ENCODE data around the gene WWOX.

WWOX gene

GRCh38 chr16:78196502-78196901 is 97.0 kb downstream of the WWOX start:
- DNase-seq (ENCODE audit: extremely low read depth, insufficient read length) = no peak
- Histone ChIP-seq H3K36me3 (ENCODE audit: control insufficient read depth, insufficient read depth, low read length) (no peaks in the 10 kb centered on the region), H3K4me3 (replicated peaks; ENCODE audit: low read depth, low read length) (no peak overlapping the region), H3K27me3 (replicated peaks; ENCODE audit: control insufficient read depth, insufficient read depth, low read length) (no peaks in the 10 kb centered on the region)
- TF ChIP-seq CTCF (IDR thresholded peaks at IDR 0.05; ENCODE audit: insufficient read depth, low read length, poor library complexity, severe bottlenecking) = no peak

DNA sequence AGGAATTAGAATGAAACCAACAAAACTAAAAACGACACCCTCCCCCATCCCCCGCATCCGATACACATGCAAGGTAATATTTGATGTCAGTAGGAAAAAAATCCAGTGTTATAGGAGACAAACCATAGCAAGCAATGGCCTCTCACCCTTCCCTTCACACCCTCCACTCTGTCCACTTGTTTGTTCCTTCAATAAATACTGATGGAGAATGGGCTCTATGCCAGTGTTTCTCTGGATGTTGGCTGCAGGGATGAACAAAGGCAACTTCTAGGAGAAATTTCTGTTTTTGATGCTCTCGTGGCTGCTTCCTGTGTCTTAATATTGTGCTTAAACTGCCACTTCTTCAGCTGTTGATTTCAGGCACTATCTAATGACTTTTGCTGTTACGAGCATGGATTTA is 98.8 kb downstream of the WWOX start:
- Histone ChIP-seq H3K4me3 (replicated peaks; ENCODE audit: low read depth, low read length) (no peak overlapping the region), H3K27me3 (replicated peaks; ENCODE audit: control insufficient read depth, insufficient read depth, low read length) (no peaks in the 10 kb centered on the region), H3K36me3 (ENCODE audit: control insufficient read depth, insufficient read depth, low read length) (no peaks in the 10 kb centered on the region)
- TF ChIP-seq CTCF (IDR thresholded peaks at IDR 0.05; ENCODE audit: insufficient read depth, low read length, poor library complexity, severe bottlenecking) = no peak
- DNase-seq (ENCODE audit: extremely low read depth, insufficient read length) = no peak

- no peak overlapping the region for H3K4me3 ChIP-seq (replicated peaks; ENCODE audit: low read depth, low read length)
- H3K36me3 ChIP-seq (ENCODE audit: control insufficient read depth, insufficient read depth, low read length) = no peaks in the 10 kb centered on the region
- TF ChIP-seq CTCF (IDR thresholded peaks at IDR 0.05; ENCODE audit: insufficient read depth, low read length, poor library complexity, severe bottlenecking) = no peak
- no peak for DNase-seq (ENCODE audit: extremely low read depth, insufficient read length)
- no peaks in the 10 kb centered on the region for H3K27me3 ChIP-seq (replicated peaks; ENCODE audit: control insufficient read depth, insufficient read depth, low read length)
Measured at GRCh38 chr16:78199325-78200022, 100.0 kb downstream of the WWOX start.

GRCh38 chr16:78200023-78200389 is 100.6 kb downstream of the WWOX start:
- no peak for TF ChIP-seq CTCF (IDR thresholded peaks at IDR 0.05; ENCODE audit: insufficient read depth, low read length, poor library complexity, severe bottlenecking)
- Histone ChIP-seq H3K36me3 (ENCODE audit: control insufficient read depth, insufficient read depth, low read length) (no peaks in the 10 kb centered on the region), H3K4me3 (replicated peaks; ENCODE audit: low read depth, low read length) (no peak overlapping the region), H3K27me3 (replicated peaks; ENCODE audit: control insufficient read depth, insufficient read depth, low read length) (no peaks in the 10 kb centered on the region)
- no peak for DNase-seq (ENCODE audit: extremely low read depth, insufficient read length)

DNA sequence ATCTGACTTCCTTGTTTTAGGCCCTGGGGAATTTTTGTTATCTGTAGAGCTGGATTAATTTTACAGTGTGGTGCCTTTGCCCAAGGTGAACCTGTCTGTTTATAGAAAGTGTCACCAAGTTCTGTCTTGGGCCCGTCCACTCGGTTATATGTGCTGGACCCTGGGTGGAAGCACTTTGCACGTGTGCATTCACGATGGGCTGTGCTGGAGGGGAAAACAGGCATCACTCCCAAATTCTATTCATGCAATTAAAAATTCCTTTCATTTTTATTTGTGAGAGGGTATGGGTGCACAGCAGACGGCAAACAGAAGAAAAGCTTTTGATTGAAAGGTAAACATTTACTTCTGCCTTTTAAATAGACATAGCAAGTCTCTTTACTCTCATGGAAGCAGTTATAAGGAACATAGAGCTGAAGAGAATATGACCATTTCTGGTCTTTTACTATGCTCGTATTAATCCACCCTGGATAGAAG is 101.2 kb downstream of the WWOX start:
- no peaks in the 10 kb centered on the region for H3K27me3 ChIP-seq (replicated peaks; ENCODE audit: control insufficient read depth, insufficient read depth, low read length)
- no peak for DNase-seq (ENCODE audit: extremely low read depth, insufficient read length)
- no peak overlapping the region for H3K4me3 ChIP-seq (replicated peaks; ENCODE audit: low read depth, low read length)
- H3K36me3 ChIP-seq (ENCODE audit: control insufficient read depth, insufficient read depth, low read length) = no peaks in the 10 kb centered on the region
- TF ChIP-seq CTCF (IDR thresholded peaks at IDR 0.05; ENCODE audit: insufficient read depth, low read length, poor library complexity, severe bottlenecking) = no peak

GRCh38 chr16:78205506-78205905 is 106.1 kb downstream of the WWOX start:
- Histone ChIP-seq H3K4me3 (replicated peaks; ENCODE audit: low read depth, low read length) (no peak overlapping the region), H3K27me3 (replicated peaks; ENCODE audit: control insufficient read depth, insufficient read depth, low read length) (no peaks in the 10 kb centered on the region), H3K36me3 (ENCODE audit: control insufficient read depth, insufficient read depth, low read length) (no peaks in the 10 kb centered on the region)
- DNase-seq (ENCODE audit: extremely low read depth, insufficient read length) = no peak
- no peak for TF ChIP-seq CTCF (IDR thresholded peaks at IDR 0.05; ENCODE audit: insufficient read depth, low read length, poor library complexity, severe bottlenecking)
